Activated B cell treated with CpG ODN at 0.5 μM for 24 hours (primary cell): ENCODE data around the gene PKIB. TPM values are rescaled to one million over a fixed set of nuclear protein-coding genes. Genes with fewer than 3 reads are reported as not detected.
A peak's percentile ranks its signal among the peaks of the same experiment; 100 is the strongest.

ENCODE experiments used
- ATAC-seq: fragments of 200-7000 bp; cut with Tn5 transposase; one replicate; pipeline ENCODE4 v1.10.0; 2021; ENCODE audit warnings: low read depth, mild to moderate bottlenecking, moderate library complexity
- CTCF ChIA-PET: fragments of 350-600 bp; sonication (Branson Sonifier 250); formaldehyde crosslinking; loops from one replicate; lab custom pipeline; 2021; ENCODE audit warnings: antibody characterized with exemption; lab: Charles Lee
- POLR2A ChIA-PET: fragments of 350-600 bp; sonication (Branson Sonifier 250); formaldehyde crosslinking; loops from one replicate; lab custom pipeline; 2021; ENCODE audit warnings: antibody characterized with exemption; lab: Charles Lee
- DNase-seq: peaks from one replicate; pipeline ENCODE4 v3.0.0; 2022
- H3K27ac Mint-ChIP-seq: one replicate; pipeline ENCODE4 v1.8.0; 2020; ENCODE audit warnings: mixed read lengths
- H3K27me3 Mint-ChIP-seq: one replicate; pipeline ENCODE4 v1.8.0; 2021; ENCODE audit warnings: mixed read lengths
- H3K36me3 Mint-ChIP-seq: one replicate; pipeline ENCODE4 v1.8.0; 2021; ENCODE audit warnings: low read depth, mixed read lengths
- H3K4me1 Mint-ChIP-seq: one replicate; pipeline ENCODE4 v1.8.0; 2021; ENCODE audit warnings: mixed read lengths
- H3K4me3 Mint-ChIP-seq: one replicate; pipeline ENCODE4 v1.8.0; 2020; ENCODE audit warnings: mild to moderate bottlenecking, mixed read lengths
- H3K9me3 Mint-ChIP-seq: one replicate; pipeline ENCODE4 v1.8.0; 2020; ENCODE audit warnings: mixed read lengths
- intact Hi-C: fragments of 100-400 bp; cut with micrococcal nuclease; formaldehyde crosslinking; loops from one replicate; pipeline ENCODE4 v1.15.1; 2024
- total RNA-seq: library from RNA; stranded (reverse); gene quantifications from 2 replicates; pipeline ENCODE4 v1.2.3, GENCODE V29; 2022
- TF ChIP-seq, protein P1 (sequence below): fragments of 200-600 bp; IDR thresholded peaks from one replicate; pipeline ENCODE4 v1.8.0; 2022; ENCODE audit warnings: antibody characterized with exemption, mild to moderate bottlenecking

The PKIB gene
- total RNA-seq, 1 donor from 2014 or later = 1.2 TPM

DNA sequence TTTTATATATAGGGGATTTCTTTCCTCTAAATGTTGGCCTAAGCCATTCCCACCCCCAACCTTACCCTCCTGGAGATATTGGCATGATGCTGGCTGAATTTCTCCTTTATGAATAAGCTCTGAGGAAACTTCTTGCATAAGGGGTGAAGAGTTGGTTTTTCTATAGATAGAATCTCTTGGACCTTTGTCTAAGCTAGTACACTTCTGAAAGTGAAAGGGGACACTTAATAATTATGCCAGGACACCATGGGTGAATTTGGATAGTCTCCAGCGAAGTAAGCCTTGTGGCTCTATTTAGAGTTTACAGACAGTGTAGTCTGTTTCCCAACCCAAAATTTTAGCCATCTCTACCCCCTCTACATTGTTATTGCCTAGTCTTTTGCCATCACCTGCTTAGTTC, 142.3 kb downstream of the PKIB start:
- H3K4me3 Mint-ChIP-seq = no peak overlapping the region
- intact Hi-C loops = no loop called here
- CTCF ChIA-PET = interaction anchor here (1.1 kb wide), 1 partner anchor 87 kb away, joined by 3 read pairs; no protein-coding TSS in a partner anchor

DNA sequence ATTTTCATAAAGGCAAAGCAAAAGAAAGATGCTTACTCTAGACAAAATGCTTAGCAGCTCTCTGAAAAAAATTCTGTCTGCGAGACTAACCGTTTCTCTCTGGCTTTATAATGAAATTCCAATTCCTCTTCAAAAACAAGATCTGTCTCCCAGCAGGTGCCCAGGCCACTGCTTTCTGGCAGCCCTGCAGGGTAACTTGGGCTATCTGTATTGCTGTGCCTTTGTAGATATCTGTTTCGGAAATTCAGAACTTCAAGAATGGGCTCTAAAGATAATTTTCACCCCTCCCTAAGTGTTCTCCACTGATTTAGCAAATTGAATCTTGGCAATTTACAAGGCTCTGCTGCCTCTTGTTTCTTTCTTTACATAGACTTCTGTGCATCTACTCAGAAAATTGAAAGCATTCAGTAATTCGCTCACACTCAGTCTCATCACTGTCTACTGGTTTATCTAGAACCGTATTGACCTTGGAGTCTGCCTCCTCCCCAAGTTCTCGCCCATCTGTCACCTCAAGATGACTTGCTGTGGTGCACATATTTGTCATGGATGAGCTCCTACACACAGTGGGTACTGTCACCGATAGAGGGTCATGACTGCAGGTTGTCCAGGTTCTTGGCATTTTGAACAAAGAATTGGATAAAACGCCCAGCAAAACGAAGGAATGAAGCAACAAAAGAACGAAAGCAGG, 142.9 kb downstream of the PKIB start:
- DNase-seq = no peak
- TF ChIP-seq, protein P1, sequence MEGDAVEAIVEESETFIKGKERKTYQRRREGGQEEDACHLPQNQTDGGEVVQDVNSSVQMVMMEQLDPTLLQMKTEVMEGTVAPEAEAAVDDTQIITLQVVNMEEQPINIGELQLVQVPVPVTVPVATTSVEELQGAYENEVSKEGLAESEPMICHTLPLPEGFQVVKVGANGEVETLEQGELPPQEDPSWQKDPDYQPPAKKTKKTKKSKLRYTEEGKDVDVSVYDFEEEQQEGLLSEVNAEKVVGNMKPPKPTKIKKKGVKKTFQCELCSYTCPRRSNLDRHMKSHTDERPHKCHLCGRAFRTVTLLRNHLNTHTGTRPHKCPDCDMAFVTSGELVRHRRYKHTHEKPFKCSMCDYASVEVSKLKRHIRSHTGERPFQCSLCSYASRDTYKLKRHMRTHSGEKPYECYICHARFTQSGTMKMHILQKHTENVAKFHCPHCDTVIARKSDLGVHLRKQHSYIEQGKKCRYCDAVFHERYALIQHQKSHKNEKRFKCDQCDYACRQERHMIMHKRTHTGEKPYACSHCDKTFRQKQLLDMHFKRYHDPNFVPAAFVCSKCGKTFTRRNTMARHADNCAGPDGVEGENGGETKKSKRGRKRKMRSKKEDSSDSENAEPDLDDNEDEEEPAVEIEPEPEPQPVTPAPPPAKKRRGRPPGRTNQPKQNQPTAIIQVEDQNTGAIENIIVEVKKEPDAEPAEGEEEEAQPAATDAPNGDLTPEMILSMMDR = no peak
- Mint-ChIP-seq H3K4me1 (peaks cover 34% of the 10 kb centered on the region), H3K4me3 (peak overlapping the region; percentile 8), H3K9me3 (no peaks in the 10 kb centered on the region), H3K27ac (peak overlapping the region; percentile 51), H3K27me3 (no peaks in the 10 kb centered on the region), H3K36me3 (no peaks in the 10 kb centered on the region)
- POLR2A ChIA-PET = no interaction called here
- CTCF ChIA-PET = interaction anchor here (1.1 kb wide), 1 partner anchor 86 kb away, joined by 3 read pairs; no protein-coding TSS in a partner anchor
- ATAC-seq = no peak
- intact Hi-C loops = no loop called here

More for the DNA sequence above, 142.3 kb downstream of the PKIB start:
- ATAC-seq (no peak), DNase-seq (no peak)
- H3K4me1 Mint-ChIP-seq = peaks cover 39% of the 10 kb centered on the region
- H3K9me3 Mint-ChIP-seq = no peaks in the 10 kb centered on the region
- peak overlapping the region; percentile 48 for H3K27ac Mint-ChIP-seq
- H3K36me3 Mint-ChIP-seq = no peaks in the 10 kb centered on the region
- no peaks in the 10 kb centered on the region for H3K27me3 Mint-ChIP-seq
- POLR2A ChIA-PET = interaction anchor here (1.1 kb wide), 1 partner anchor 36 kb away, joined by 5 read pairs; the partner anchor contains the start of gene SMPDL3A
- TF ChIP-seq, protein P1 = no peak

DNA sequence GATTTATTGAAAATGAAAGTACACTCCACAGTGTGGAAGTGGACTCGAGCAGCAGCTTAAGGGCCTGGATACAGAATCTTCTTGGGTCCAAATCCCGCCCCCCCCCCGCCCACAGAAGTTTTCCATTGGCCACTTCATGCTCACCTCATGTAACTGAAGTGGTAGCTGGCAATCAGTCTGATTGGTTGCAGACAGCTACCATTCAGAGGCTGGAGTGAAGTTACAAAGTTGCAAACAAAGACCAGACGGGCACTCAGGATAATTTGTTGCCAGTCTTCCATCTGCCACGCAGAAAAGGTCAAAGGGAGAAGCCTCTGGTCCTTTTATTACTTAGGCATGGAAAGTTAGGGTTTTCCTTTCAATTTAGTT, 143.5 kb downstream of the PKIB start:
- intact Hi-C loops = no loop called here

DNA sequence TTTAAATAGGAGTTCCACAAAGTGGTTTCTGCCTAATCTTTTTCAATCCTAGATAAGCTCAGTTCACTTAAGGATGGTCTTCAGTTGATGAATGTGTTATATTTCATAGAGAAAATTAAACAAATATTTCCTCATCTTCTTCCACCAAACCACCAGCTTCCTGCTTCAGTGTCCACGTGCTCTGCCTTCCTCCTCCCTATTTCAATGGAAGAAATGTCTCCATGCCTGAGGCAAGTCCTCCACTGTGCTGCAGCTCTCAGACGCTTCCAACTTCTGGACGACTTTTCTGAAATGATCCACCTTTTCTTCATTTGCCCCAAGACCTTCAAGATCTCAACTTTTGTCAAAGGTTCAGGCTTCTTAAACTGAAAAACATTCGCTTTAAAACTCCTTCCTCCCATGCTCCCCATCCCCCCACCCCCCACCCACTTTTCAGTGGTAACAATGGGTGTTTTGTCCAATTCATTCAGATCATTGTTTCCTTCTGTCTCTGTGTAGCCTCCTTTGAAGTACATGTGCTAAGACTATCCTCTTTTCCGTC, 144.1 kb downstream of the PKIB start:
- ChIA-PET POLR2A (no interaction called here), CTCF (no interaction called here)
- intact Hi-C loops = no loop called here
- H3K4me3 Mint-ChIP-seq = no peak overlapping the region
- no peaks in the 10 kb centered on the region for H3K27me3 Mint-ChIP-seq
- TF ChIP-seq, protein P1 = no peak
- H3K9me3 Mint-ChIP-seq = no peaks in the 10 kb centered on the region
- DNase-seq = no peak
- H3K36me3 Mint-ChIP-seq = no peaks in the 10 kb centered on the region
- ATAC-seq = no peak
- no peak overlapping the region for H3K27ac Mint-ChIP-seq
- H3K4me1 Mint-ChIP-seq = peaks cover 39% of the 10 kb centered on the region

More for the DNA sequence above, 143.5 kb downstream of the PKIB start:
- Mint-ChIP-seq H3K4me1 (peaks cover 34% of the 10 kb centered on the region), H3K27ac (no peak overlapping the region), H3K36me3 (no peaks in the 10 kb centered on the region), H3K9me3 (no peaks in the 10 kb centered on the region), H3K4me3 (peak overlapping the region; percentile 8), H3K27me3 (no peaks in the 10 kb centered on the region)
- DNase-seq (no peak), ATAC-seq (no peak)
- ChIA-PET CTCF (no interaction called here), POLR2A (no interaction called here)
- TF ChIP-seq, protein P1 = no peak

DNA sequence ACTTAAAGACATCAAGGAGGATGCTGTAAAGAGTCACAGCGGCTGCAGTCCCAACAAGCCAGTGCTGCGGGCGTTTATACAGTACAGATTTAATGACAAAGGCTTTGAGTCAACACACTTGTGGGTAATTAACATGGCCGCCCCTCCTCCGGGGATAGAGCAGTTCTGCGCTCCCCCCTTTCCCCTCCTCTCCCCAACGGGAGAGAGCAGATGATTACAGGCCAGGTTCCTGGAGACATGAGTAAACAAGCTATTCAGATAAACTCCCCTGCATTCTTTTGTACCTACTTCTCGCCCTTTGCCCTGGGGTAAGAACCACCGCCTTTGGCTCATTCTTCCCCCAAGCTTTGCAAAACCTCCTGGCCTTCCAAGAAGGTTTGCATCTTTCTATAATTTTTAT, 145.7 kb downstream of the PKIB start:
- H3K36me3 Mint-ChIP-seq = no peaks in the 10 kb centered on the region
- ChIA-PET CTCF (no interaction called here), POLR2A (no interaction called here)
- DNase-seq = no peak
- intact Hi-C loops = no loop called here
- H3K9me3 Mint-ChIP-seq = no peaks in the 10 kb centered on the region
- TF ChIP-seq, protein P1 = no peak
- peaks cover 31% of the 10 kb centered on the region for H3K4me1 Mint-ChIP-seq
- H3K27me3 Mint-ChIP-seq = no peaks in the 10 kb centered on the region
- H3K4me3 Mint-ChIP-seq = no peak overlapping the region
- H3K27ac Mint-ChIP-seq = no peak overlapping the region
- ATAC-seq = no peak
